NCI-H2107 (cell line): Measurements from ENCODE around the gene DPP10.
"Not testable (repeated sequence)": the region's sequence is repeated elsewhere in the genome, so short reads cannot be mapped to it uniquely, and the experiment has no call there.

Source experiments
- DNase-seq: peaks from one replicate; lab custom pipeline; 2025; lab: John Stamatoyannopoulos, UW

The DPP10 gene

DNA sequence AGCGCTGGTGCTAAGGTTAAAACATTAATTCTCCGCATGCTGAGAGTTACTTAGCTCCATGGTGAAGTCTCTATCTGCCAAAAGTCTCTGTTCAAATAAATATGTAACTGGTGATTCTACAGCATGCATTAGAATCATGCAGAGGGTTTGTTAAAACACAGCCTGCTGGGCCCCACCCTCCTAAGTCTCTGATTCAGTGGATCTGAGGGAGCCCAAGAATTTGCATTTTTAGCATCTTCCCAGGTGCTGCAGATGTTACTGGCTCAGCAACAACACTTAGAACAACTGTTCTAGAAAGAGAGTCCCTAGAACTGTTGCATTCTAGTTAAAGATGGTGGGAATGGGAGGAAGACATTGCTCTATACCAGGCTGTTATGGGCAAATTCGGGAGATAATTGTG, 73.4 kb downstream of the DPP10 start:
- no peak for DNase-seq

DNA sequence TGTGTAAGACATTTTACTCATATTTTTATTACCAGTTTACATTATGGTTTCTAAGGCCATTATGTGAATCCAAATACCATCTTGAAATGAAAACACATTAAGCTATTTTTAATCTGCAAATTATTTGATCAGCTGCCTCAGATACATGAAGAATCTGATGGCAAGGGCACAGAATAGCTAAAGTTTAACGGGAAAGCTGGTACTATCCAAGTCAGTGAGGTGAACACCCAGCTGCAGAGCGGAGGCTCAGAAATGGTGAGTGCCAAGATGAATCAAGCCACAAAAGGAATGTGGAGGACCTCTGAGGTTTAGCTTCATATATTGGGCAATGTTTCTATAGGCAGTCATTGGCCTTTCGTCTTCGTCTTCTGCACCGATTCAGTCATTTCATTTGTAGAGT, 75.1 kb downstream of the DPP10 start:
- DNase-seq: no peak

DNA sequence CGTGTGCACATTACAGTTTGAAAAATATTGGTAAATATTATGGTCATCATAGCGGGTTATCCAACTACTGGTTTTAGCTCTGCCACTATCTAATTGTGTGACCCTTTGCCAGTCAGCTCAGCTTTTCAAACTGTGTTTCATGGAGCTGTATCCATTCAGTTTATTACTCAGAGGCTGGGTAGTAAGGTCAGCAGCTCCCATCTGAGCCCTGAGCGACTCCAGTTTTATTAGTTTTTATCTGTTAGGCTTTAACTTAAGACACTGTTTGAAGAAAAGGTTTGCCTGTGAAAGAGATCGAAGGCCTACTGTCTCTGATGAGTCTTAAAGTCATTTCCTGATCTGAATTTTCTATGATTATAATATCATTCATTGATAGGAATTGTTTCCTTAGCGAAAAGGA, 76.3 kb downstream of the DPP10 start:
- no peak for DNase-seq

DNA sequence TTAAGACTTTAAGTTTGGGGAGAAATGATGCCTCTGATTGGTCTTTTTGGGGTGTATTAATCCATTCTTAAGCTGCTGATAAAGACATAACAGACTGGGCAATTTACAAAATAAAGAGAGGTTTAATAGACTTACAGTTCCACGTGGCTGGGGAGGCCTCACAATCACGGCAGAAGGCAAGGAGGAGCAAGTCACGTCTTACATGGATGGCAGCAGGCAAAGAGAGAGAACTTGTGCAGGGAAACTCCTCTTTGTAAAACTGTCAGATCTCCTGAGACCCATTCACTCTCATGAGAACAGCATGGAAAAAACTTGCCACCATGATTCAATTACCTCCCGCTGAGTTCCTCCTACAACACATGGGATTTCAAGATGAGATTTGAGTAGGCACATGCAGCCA, 80.2 kb downstream of the DPP10 start:
- DNase-seq: not testable (repeated sequence)

DNA sequence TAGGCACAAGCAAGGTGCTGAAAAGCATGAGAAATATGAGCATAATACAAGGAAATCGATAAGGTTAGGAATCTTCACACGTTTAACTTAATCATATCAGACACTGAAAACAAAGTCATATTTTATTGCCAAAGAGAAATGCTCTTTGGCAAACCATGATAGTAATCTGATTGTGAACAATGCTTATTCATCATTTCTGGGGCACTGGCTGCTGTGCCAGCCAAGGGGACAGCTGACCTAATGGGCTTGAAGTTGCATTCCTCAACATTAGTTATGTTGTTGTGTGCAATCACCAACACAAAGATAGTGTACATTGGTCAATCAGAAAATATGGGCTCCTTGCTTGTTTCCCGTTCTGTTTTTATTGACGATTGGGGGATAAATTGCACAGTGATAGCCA, 83.5 kb downstream of the DPP10 start:
- no peak for DNase-seq

DNA sequence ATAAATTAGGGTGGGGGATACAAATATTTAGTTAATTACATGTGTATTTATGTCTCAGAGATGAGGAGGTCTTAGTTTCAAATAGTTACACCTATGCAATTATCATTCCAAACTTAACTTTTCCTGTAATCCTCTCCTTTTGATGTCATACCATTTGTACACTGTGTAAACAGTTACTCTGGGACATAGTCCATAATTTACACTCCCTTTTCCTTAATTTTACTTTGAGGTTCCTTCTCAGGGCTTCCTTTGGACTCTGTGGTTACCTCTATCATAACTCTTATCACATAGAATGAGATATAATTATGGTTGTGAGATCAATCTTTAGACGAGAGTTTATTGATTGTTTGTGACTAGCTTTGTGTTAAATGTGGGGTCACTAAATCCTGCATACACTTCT, 84.4 kb downstream of the DPP10 start:
- no peak for DNase-seq

DNA sequence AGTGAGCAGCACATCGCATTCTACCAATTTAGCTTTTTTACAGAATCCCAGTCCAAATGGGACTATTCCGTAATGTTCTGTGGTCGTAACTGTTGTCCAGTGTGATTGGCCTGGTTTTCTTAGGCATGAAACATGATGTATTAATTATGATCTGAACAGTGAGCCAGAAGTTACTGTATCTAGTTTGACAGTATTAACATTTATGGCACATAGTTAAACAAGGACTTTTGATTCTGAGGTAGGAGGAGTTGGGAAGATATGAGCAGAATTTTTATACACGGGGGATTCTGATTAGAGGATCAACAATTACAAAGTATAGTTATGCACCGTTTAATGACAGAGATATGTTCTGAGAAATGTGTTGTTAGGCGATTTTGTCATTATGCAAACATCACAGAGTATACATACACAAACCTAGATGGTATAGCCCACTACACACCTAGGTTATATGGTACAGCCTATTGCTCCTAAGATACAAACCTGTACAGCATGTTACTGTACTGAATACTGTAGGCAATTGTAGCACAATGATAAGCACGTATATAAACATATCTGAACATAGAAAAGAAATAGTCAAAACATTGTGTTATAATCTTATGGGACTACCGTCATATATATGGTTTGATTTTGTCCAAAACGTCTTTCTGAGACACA, 85.0 kb downstream of the DPP10 start:
- DNase-seq: no peak

DNA sequence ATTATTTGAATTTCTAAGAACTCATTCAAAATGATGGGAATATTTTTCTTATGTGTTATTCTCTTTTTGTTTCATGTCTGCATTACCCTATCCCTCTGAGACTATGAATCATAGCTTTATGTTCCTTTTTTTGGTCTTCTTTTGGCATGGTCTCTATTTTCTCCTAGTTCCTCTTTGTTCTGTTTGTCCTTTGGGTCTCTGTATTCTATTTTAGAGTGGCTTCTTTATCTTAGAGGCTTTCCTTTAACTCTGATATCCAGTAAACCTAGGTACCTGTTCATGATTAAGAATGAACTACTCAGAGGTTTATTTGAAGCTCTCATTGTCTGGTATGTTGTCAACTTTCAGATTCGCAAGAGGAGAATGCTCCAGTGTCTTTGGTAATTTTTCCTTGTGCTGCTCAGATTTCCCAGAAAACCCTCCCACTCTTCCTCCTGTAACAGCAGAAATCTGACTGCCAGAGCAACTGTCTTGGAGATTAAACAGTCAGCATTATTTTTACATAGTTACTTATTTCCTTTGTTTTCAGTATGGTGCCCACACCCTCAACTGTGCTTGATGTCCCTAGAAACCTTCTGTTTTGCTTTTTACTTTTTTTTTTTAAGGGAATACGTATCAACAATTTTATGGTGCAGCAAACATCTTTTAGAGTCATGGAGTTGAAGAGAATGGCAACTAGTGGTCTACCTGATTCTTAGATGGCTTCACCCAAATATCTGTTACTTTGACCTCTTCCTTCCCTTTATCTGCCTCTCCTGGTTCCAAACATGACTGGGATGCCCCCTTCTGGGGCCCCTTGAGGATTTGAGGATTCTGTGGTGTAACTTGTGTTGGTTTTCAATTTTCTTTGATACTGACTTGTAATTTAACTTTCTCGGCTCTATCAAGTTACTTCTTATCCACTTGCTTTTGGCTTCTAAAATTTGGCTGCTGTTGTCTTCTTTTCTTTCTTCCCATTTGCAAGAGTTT, 92.0 kb downstream of the DPP10 start:
- DNase-seq: no peak

DNA sequence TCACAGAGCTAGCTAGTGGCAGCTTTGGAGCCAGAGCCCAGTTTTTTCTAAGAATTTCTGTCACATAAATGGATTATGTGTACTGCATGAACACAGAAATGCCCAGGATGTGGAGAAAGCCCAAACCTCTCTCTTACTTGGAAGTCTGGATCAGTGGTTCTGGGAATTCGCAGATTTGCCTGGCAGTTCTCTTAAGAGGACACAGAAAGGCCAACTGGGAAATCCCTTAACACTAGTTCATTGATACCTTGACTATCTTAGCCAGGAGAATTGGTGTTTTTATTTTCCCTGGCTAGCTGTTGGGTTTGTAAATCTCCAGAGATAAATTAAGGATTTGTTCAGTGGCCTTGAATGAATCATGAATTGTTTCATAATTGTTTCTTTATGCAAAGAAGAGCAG, 95.3 kb downstream of the DPP10 start:
- no peak for DNase-seq

DNA sequence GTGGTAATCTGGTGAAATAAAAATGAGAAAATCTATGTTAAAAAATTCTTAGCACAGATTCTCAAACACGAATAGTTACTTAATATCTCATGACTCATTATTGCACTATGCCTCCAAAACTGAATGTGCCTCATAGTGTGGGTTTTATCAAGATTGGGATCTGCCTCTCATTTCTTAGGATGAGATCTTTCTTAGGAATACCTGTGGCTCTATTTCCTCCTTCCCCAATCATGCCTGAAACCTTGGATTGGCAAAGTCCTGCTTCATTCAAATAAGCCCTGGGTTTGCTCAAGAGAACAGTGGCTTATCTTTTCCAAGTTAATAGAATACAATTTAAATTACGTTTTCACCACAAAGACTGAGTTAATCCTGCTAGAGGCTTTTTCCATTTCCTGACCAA, 100.3 kb downstream of the DPP10 start:
- no peak for DNase-seq

DNA sequence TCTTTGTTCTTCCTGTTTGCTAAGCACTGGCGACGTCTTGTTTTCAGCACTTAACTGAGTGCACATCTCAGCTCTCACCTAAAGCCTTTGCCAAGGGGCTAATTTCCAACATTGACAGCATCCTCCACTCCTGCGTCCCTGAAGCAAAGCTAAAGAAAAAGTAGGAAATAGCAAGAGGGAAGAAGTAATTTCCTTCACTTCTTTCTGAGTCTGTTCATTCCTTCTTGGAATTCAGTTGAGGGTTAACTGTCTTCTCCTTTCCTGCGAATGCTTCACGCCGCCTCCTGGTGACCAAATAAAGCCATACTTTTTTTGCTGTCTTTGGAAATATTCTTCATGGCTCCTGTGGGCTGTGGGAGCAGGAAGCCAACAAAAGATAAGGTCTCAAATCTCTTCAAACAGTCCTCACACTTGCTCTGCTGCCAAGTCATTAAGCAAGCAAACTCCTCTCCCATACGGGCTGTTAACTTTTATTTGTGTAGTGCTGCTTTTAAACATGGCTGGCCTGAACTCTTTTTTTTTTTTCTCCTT, 100.9 kb downstream of the DPP10 start:
- DNase-seq: no peak

DNA sequence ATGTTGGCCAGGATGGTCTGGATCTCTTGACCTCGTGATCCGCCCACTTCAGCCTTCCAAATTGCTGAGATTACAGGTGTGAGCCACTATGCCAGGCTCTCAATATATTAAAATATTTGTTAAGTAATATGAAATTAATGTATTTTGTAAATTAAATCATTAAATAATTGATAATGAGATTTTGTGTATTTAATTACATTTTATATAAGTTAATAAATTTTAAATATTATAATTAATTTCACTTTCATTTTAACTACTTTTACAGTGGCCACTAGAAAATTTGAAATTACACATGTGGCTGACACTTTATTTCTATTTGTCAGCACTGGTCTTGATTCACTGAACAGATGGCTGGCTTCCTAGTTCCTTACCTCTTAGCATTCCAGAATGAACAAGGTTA, 102.6 kb downstream of the DPP10 start:
- DNase-seq: no peak

DNA sequence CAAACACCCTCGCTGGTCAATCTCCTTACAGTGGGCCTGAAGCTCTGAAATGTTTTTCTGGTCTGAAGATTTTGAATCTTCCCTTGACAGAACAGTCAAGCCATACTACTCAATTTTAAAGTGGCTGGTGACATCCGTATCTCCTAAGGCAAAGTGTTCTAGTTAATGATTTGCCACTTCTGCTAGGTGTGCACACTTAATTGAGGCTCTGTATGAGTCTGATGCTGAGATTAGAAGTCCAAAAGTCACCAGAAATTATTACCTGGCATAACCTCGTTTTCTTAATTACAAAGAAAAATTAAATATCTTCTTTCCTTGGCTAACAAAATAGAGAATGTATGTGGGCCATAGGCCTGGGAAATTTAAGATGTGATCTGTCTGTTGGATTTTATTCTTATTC, 104.1 kb downstream of the DPP10 start:
- DNase-seq: no peak

DNA sequence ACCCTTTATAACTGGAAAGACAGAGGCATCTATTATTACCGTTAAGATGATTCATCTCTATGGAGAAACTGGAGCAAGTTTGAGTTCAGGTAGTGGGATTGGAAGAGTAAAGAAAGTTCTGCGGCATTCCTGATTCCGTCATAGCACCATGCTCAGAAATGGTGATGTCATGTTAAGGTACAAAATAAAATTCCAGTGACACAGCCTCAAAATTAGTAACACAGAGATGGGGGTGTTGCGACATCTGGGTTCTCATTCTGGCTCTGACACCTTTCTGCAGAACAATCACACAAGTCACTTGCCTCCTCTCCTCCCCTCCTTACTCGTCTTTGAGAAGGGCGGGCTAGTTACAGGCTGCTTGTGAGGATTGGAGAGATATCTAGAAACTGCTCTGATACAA, 105.7 kb downstream of the DPP10 start:
- no peak for DNase-seq

DNA sequence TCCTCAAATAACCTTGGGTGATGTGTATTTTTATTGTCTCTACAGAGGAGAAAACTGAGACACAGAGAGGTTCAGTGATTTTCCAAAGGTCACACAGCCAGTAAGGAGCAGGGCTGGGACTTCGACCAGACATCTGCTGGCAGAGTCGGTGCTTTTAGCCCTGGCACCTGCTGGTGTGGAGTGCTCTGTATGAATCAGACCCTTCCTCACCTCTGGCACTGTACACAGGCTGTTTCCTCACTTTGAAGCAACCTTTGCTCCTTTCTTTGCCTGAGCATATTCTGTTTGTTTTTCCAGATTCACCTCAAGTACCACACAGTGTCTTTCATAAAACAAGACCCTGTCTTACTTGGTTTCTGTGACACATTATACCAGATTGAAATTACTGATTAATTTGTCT, 107.9 kb downstream of the DPP10 start:
- no peak for DNase-seq

DNA sequence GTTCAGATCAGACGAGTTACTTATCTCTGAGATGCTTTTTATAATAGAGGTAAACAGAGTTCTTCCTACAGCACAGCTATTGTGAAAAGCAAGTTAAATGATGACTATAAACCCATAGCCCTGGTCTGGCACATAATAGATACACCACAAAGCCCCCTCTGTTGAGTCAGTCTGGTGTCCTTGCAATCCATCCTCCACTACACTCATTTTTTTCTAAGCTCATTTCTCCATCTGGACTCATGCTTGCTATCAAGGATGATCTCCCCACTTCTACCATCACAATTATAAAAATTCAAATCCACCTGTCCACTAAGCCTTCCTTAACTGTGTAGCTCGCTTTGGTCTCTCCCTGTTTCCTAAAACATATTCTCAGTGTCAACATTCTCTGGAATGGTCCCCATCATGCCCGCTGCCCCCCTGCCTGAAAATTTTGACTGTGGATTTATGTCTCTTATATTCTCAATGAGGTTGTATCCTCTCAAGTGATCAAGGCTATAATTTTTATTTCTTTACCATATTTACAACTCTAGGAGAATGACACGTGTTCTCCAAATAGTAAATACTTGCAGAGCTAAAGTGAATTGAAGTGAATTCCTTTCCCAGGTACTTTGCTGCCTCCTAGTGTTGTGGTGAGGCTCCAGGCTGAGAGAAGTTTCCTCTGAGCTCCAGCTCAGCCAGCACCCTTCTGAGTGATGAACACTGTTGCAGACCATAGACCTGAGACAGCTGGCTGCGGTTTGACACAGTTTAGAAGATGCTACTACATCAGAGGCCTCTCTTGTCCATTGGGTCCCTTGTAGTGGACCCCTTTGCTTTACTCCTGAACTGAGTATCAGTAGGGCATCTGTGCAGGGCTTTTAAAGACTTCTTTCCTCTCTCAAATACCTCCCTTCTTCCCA, 108.7 kb downstream of the DPP10 start:
- DNase-seq: peak; percentile 2

DNA sequence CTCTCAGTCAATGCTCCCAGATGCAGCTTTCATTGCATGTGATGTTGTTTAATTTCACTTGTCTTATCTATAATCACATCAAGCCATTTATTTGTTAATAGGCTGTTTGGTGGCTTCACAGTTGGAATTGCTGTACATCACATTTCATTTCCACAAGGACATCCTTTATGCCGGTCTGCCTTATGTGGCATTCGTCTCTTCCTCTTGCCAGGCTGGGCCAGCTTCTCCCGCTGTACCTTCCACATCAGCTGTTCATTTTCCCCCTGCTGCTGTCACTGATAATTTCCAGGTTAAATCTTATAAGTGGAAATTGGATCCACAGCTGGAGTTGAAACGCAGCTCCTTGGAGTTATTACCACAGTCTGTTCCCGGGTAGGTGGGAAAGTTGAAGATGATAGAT, 110.6 kb downstream of the DPP10 start:
- no peak for DNase-seq

DNA sequence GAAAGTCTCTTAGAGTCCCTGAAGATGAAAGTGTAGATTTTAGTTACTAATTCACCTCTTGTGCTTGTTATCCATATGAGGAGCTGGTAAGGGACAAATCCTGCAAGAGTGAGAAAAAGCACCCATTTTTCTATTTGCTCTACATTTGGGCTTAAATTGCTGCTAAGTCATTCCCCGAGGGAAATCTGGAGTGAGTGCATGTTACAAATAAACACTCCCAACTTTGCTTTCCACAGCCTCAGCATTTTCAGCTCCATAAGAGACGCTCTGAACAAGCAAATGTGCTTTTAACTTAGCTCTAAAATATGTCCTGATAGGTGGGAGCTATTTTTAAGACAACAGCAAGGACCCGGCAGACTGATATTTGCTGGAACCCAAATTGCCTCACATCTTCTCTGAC, 126.7 kb downstream of the DPP10 start:
- no peak for DNase-seq

DNA sequence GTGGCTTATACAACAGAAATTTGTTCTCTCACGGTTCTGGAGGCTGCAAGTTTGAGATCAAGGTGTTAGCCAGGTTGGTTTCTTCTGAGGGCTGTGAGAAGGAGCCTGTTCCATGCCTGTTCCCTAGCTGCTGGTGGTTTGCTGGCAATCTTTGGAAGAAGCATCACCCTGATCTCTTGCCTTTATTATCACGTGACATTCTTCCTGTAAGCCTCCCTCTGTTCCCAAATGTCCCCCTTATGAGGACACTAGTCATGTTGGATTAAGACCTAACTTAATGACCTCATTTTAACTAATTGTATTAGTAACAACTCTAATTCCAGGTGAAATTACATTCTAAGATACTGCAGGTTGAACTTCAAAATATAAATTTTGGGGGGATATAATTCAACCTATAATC, 135.2 kb downstream of the DPP10 start:
- DNase-seq: no peak

DNA sequence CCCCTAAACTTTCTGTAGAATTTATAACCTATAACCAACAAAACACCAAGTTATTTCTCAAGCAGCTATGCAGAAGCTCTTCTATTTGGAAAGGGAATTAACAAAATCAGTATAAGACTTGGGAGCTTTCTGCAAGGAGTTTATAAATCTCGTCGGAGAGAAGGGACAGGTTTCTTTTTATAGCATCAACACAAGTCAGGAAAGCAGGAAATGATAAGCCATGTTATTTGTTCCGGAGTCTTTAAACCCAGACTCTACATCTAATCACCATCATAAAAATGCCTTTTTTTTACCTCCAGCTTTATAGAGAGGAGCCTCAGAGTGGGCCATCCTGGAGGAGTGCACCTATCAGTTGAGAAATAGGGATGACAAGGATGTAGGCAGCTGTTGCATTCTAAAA, 137.1 kb downstream of the DPP10 start:
- DNase-seq: no peak

DNA sequence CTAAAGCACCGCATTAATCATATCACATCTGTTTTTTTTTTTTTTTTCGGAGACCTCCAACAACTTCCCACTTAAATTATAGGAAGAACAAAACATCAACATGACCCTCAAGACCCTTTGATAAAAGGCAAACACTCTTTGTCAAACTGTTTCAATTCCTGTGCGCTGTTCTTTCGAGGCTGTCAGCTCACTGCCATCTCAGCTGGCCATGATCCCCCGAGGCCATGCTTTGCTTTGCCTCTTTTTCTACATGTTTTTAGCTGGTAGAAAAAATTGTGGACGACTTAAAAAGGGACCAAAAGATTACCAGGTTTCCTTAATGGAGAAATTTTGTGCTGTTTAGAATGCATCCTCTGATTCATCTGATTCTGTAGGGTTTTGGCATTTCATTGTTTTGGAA, 138.2 kb downstream of the DPP10 start:
- DNase-seq: no peak

DNA sequence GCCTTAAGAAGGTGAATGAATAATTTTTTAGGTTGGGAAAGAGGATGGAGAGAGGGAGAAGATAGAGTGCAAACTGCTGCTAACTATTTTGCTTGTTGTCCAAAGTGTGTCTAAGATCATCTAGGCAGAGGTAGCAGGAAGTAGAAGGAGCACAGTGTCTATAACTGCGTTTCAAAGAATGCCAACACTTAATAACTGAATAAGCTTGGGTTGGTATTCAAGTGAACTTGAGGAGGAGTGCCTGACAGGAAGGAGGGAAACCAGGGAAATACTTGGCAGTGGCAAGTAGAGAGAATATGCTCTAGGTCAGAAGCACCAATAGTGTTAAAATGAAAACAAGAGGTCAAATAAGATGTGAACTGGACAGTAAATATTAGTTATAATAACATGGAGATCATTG, 155.9 kb downstream of the DPP10 start:
- no peak for DNase-seq
